IPS DF 6.9 (cell line): ENCODE data around the gene GREB1.

Experiments used
- DNase-seq: peaks from one replicate; pipeline ENCODE4 v3.0.0-alpha.2; 2013; ENCODE audit warnings: low read depth, low spot score
- H3K27ac ChIP-seq: one replicate; pipeline ENCODE4 v1.5.1; 2013; ENCODE audit warnings: low read length, control low read depth
- H3K27me3 ChIP-seq: 2 replicates; pipeline ENCODE4 v1.6.1; 2013; ENCODE audit warnings: mild to moderate bottlenecking, low read length; ENCODE audit not compliant: control insufficient read depth, insufficient read depth
- H3K36me3 ChIP-seq: 2 replicates; pipeline ENCODE4 v1.6.1; 2013; ENCODE audit warnings: low read length; ENCODE audit not compliant: control insufficient read depth, insufficient read depth
- H3K4me1 ChIP-seq: 2 replicates; pipeline ENCODE4 v1.6.1; 2013; ENCODE audit warnings: low read length; ENCODE audit not compliant: control insufficient read depth, insufficient read depth
- H3K4me3 ChIP-seq: 2 replicates; pipeline ENCODE4 v1.5.1; 2013; ENCODE audit warnings: mild to moderate bottlenecking, low read length
- H3K9me3 ChIP-seq: 2 replicates; pipeline ENCODE4 v1.6.1; 2013; ENCODE audit warnings: low read length, inconsistent platforms; ENCODE audit not compliant: control insufficient read depth, insufficient read depth
- WGBS: extraction: QIAGEN DNeasy Blood & Tissue Kit; methylation state at CpG from one replicate; pipeline ENCODE4 v1.1.7; 2013; ENCODE audit warnings: mixed read lengths, missing lambda C conversion rate; ENCODE audit not compliant: insufficient read length, insufficient coverage; 5-methylcytosine and 5-hydroxymethylcytosine counted together

Gene GREB1

GRCh38 chr2:11580697-11581096, 46.9 kb downstream of the GREB1 start:
- H3K9me3 ChIP-seq, result no peaks in the 10 kb centered on the region
- no peak for DNase-seq
- no peak overlapping the region for H3K4me3 ChIP-seq
- H3K27me3 ChIP-seq, result no peaks in the 10 kb centered on the region
- H3K36me3 ChIP-seq, result no peaks in the 10 kb centered on the region; the same call in 1 of the 2 replicates
- no peak overlapping the region for H3K27ac ChIP-seq
- no CpG with 5 or more reads among the region's 12 CpGs for WGBS
- no peaks in the 10 kb centered on the region; the same call in 1 of the 2 replicates for H3K4me1 ChIP-seq

GRCh38 chr2:11581124-11581796, 47.4 kb downstream of the GREB1 start:
- H3K27me3 ChIP-seq, result no peaks in the 10 kb centered on the region
- no CpG with 5 or more reads among the region's 9 CpGs for WGBS
- no peaks in the 10 kb centered on the region; the same call in 1 of the 2 replicates for H3K4me1 ChIP-seq
- DNase-seq, result no peak
- H3K4me3 ChIP-seq, result no peak overlapping the region
- H3K9me3 ChIP-seq, result no peaks in the 10 kb centered on the region
- no peaks in the 10 kb centered on the region; the same call in 1 of the 2 replicates for H3K36me3 ChIP-seq
- no peak overlapping the region for H3K27ac ChIP-seq

GRCh38 chr2:11581797-11582611, 48.2 kb downstream of the GREB1 start:
- Histone ChIP-seq H3K36me3 (no peaks in the 10 kb centered on the region; the same call in 1 of the 2 replicates), H3K4me1 (no peaks in the 10 kb centered on the region; the same call in 1 of the 2 replicates), H3K27me3 (no peaks in the 10 kb centered on the region), H3K4me3 (no peak overlapping the region), H3K9me3 (no peaks in the 10 kb centered on the region), H3K27ac (no peak overlapping the region)
- no peak for DNase-seq
- WGBS, result no CpG with 5 or more reads among the region's 19 CpGs

- WGBS, result no CpG with 5 or more reads among the region's 11 CpGs
- no peaks in the 10 kb centered on the region; the same call in 1 of the 2 replicates for H3K4me1 ChIP-seq
- no peaks in the 10 kb centered on the region for H3K27me3 ChIP-seq
- no peak overlapping the region for H3K27ac ChIP-seq
- H3K4me3 ChIP-seq, result no peak overlapping the region
- H3K36me3 ChIP-seq, result no peaks in the 10 kb centered on the region; the same call in 1 of the 2 replicates
- DNase-seq, result no peak
- H3K9me3 ChIP-seq, result no peaks in the 10 kb centered on the region
Observed at GRCh38 chr2:11582612-11582861, 48.7 kb downstream of the GREB1 start.

GRCh38 chr2:11582862-11583752, 49.3 kb downstream of the GREB1 start:
- DNase-seq, result peak; percentile 55
- H3K9me3 ChIP-seq, result no peaks in the 10 kb centered on the region
- H3K27me3 ChIP-seq, result no peaks in the 10 kb centered on the region
- H3K4me3 ChIP-seq, result no peak overlapping the region
- H3K36me3 ChIP-seq, result no peaks in the 10 kb centered on the region; the same call in 1 of the 2 replicates
- no peak overlapping the region for H3K27ac ChIP-seq
- H3K4me1 ChIP-seq, result no peaks in the 10 kb centered on the region; the same call in 1 of the 2 replicates
- no CpG with 5 or more reads among the region's 19 CpGs for WGBS

GRCh38 chr2:11583840-11584524, 50.1 kb downstream of the GREB1 start:
- no peaks in the 10 kb centered on the region; the same call in 1 of the 2 replicates for H3K36me3 ChIP-seq
- no peaks in the 10 kb centered on the region for H3K9me3 ChIP-seq
- H3K27ac ChIP-seq, result no peak overlapping the region
- DNase-seq, result no peak
- no peaks in the 10 kb centered on the region for H3K27me3 ChIP-seq
- no CpG with 5 or more reads among the region's 14 CpGs for WGBS
- no peak overlapping the region for H3K4me3 ChIP-seq
- no peaks in the 10 kb centered on the region for H3K4me1 ChIP-seq

- WGBS, result no CpG with 5 or more reads among the region's 18 CpGs
Observed at GRCh38 chr2:11584525-11585056, 50.7 kb downstream of the GREB1 start.

GRCh38 chr2:11585071-11585470, 51.2 kb downstream of the GREB1 start:
- no peaks in the 10 kb centered on the region for H3K4me1 ChIP-seq
- no peaks in the 10 kb centered on the region for H3K36me3 ChIP-seq
- no peak for DNase-seq
- H3K27me3 ChIP-seq, result no peaks in the 10 kb centered on the region
- no peak overlapping the region for H3K27ac ChIP-seq
- WGBS, result no CpG with 5 or more reads among the region's 7 CpGs
- H3K9me3 ChIP-seq, result no peaks in the 10 kb centered on the region
- no peak overlapping the region for H3K4me3 ChIP-seq

More at GRCh38 chr2:11584525-11585056, 50.7 kb downstream of the GREB1 start:
- no peaks in the 10 kb centered on the region for H3K4me1 ChIP-seq
- DNase-seq, result no peak
- H3K36me3 ChIP-seq, result no peaks in the 10 kb centered on the region
- H3K9me3 ChIP-seq, result no peaks in the 10 kb centered on the region
- no peak overlapping the region for H3K27ac ChIP-seq
- H3K4me3 ChIP-seq, result no peak overlapping the region
- H3K27me3 ChIP-seq, result no peaks in the 10 kb centered on the region

GRCh38 chr2:11588228-11589110, 54.6 kb downstream of the GREB1 start:
- Histone ChIP-seq H3K9me3 (no peaks in the 10 kb centered on the region), H3K27me3 (no peaks in the 10 kb centered on the region), H3K27ac (no peak overlapping the region), H3K36me3 (peaks cover 4% of the 10 kb centered on the region; the same call in 1 of the 2 replicates), H3K4me1 (no peaks in the 10 kb centered on the region; the same call in 1 of the 2 replicates), H3K4me3 (no peak overlapping the region)
- DNase-seq, result no peak
- WGBS, result no CpG with 5 or more reads among the region's 21 CpGs
